ENCODE data around the gene DAB1.

The DAB1 gene

DNA sequence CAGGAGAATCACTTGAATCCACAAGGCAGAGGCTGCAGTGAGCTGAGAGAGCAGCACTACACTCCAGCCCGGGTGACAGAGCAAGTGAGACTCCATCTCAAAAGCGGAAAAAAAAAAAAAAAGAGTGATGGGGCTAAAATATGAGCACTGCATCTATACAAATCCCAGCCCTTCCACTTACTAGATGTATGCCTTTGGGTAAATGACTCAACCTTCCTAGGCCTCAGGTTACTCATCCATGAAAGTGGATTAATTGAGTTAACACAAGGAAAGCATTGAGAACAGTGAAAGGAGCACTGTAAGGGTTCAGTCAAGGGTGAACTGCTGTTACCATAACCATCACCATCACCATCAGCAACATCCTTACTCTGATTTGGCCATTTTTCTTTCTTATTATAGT, 231.6 kb downstream of the DAB1 start:
- Histone ChIP-seq H3K27me3 (ENCODE audit: insufficient read depth, poor library complexity, severe bottlenecking) (no peaks in the 10 kb centered on the region), H3K36me3 (ENCODE audit: low read depth) (no peaks in the 10 kb centered on the region), H3K4me3 (ENCODE audit: severe bottlenecking) (no peak overlapping the region), H3K9me3 (ENCODE audit: severe bottlenecking) (no peaks in the 10 kb centered on the region), H3K27ac (ENCODE audit: poor library complexity, severe bottlenecking) (no peak overlapping the region), H3K4me1 (ENCODE audit: insufficient read depth, poor library complexity, severe bottlenecking) (no peaks in the 10 kb centered on the region)
- TF ChIP-seq, protein P1, sequence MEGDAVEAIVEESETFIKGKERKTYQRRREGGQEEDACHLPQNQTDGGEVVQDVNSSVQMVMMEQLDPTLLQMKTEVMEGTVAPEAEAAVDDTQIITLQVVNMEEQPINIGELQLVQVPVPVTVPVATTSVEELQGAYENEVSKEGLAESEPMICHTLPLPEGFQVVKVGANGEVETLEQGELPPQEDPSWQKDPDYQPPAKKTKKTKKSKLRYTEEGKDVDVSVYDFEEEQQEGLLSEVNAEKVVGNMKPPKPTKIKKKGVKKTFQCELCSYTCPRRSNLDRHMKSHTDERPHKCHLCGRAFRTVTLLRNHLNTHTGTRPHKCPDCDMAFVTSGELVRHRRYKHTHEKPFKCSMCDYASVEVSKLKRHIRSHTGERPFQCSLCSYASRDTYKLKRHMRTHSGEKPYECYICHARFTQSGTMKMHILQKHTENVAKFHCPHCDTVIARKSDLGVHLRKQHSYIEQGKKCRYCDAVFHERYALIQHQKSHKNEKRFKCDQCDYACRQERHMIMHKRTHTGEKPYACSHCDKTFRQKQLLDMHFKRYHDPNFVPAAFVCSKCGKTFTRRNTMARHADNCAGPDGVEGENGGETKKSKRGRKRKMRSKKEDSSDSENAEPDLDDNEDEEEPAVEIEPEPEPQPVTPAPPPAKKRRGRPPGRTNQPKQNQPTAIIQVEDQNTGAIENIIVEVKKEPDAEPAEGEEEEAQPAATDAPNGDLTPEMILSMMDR (IDR thresholded peaks at IDR 0.05; ENCODE audit: poor library complexity, severe bottlenecking), result no peak
- DNase-seq (ENCODE audit: low spot score) (no peak), ATAC-seq (ENCODE audit: low read depth) (no peak)

DNA sequence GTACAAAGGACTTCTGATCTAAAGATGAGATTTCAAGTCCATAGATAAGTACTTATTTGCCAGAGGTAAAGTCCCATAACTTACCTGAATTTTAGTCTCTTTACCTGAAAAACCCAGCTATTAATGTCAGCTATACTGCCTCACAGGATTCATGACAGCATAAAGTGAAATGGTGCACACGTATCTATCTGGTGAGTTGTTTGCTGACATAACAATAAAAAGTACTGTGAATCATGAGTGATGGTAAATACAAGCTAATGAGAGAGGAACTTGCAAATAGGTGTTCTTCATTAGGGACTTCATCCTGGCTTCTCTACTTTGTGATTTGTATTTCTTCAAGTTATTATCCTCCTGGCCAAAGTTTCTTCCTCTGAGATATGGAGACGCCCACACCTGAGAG, 233.0 kb downstream of the DAB1 start:
- DNase-seq (ENCODE audit: low spot score), result no peak
- no peaks in the 10 kb centered on the region for H3K4me1 ChIP-seq (ENCODE audit: insufficient read depth, poor library complexity, severe bottlenecking)
- H3K27me3 ChIP-seq (ENCODE audit: insufficient read depth, poor library complexity, severe bottlenecking), result no peaks in the 10 kb centered on the region
- no peaks in the 10 kb centered on the region for H3K36me3 ChIP-seq (ENCODE audit: low read depth)
- no peak overlapping the region for H3K27ac ChIP-seq (ENCODE audit: poor library complexity, severe bottlenecking)
- H3K4me3 ChIP-seq (ENCODE audit: severe bottlenecking), result no peak overlapping the region
- ATAC-seq (ENCODE audit: low read depth), result no peak
- no peaks in the 10 kb centered on the region for H3K9me3 ChIP-seq (ENCODE audit: severe bottlenecking)
- TF ChIP-seq, protein P1 (IDR thresholded peaks at IDR 0.05; ENCODE audit: poor library complexity, severe bottlenecking), result no peak

DNA sequence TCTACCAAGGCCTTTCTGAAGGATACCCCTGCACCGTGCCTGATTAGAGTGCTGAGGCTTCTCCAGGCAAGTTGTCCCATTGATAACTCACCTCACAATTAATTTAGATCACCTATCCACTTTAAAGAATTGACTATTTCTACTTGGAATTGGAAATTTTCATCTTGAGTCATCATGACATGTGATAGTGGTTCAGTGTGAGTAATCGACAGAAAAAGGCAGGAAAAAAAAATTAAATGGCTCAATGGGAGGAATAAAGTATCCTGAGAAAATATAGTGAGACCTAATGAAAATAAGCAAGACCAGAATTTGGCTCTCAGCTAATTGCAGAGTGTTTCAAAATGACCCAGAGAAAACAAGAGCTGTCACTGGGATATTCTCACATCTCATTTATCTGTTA, 235.7 kb downstream of the DAB1 start:
- TF ChIP-seq, protein P1 (IDR thresholded peaks at IDR 0.05; ENCODE audit: poor library complexity, severe bottlenecking), result no peak
- DNase-seq (ENCODE audit: low spot score), result no peak

DNA sequence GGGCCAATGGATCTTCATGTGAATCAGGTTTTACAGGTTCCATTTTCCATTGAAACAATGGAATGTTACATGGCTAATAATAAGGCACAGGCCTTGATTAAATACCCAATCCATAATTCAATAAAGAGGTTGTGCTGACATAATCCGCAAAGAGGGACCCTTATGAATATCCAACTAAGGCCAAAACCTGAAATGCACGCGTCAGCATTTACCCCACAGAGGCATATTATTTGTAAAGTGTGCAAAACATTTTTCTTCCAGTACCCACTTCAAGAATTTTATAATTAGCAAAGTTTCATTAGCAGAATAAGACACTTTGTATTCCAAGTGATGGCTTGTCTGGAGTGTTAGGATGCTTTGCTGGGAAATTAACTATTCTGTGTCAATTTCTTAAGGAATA, 237.4 kb downstream of the DAB1 start:
- Histone ChIP-seq H3K27ac (ENCODE audit: poor library complexity, severe bottlenecking) (no peak overlapping the region), H3K4me3 (ENCODE audit: severe bottlenecking) (no peak overlapping the region), H3K27me3 (ENCODE audit: insufficient read depth, poor library complexity, severe bottlenecking) (no peaks in the 10 kb centered on the region), H3K9me3 (ENCODE audit: severe bottlenecking) (no peaks in the 10 kb centered on the region), H3K36me3 (ENCODE audit: low read depth) (no peaks in the 10 kb centered on the region), H3K4me1 (ENCODE audit: insufficient read depth, poor library complexity, severe bottlenecking) (no peaks in the 10 kb centered on the region)
- TF ChIP-seq, protein P1 (IDR thresholded peaks at IDR 0.05; ENCODE audit: poor library complexity, severe bottlenecking), result no peak
- ATAC-seq (ENCODE audit: low read depth), result no peak
- no peak for DNase-seq (ENCODE audit: low spot score)

More for the DNA sequence above, 235.7 kb downstream of the DAB1 start:
- H3K4me1 ChIP-seq (ENCODE audit: insufficient read depth, poor library complexity, severe bottlenecking), result no peaks in the 10 kb centered on the region
- H3K27me3 ChIP-seq (ENCODE audit: insufficient read depth, poor library complexity, severe bottlenecking), result no peaks in the 10 kb centered on the region
- no peak overlapping the region for H3K27ac ChIP-seq (ENCODE audit: poor library complexity, severe bottlenecking)
- H3K9me3 ChIP-seq (ENCODE audit: severe bottlenecking), result no peaks in the 10 kb centered on the region
- no peak for ATAC-seq (ENCODE audit: low read depth)
- no peak overlapping the region for H3K4me3 ChIP-seq (ENCODE audit: severe bottlenecking)
- H3K36me3 ChIP-seq (ENCODE audit: low read depth), result no peaks in the 10 kb centered on the region

DNA sequence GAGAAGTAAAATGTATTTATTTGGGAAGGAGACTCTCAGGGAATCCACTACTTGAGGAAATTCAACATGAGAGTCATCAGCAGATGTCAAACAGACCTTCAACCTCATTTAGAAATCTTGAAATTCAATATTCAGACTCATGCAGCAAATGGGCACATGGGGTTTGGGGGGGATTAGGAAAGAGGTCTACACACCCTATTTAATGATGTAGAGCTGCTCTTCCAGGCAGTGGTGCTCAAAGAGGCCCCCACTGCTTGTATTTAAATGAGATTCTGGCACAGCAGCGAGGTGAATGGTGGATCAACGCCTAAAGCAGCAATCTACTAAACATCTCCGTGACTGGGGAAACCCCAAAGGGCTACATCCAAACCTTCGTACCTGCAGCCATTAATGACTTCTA, 244.9 kb downstream of the DAB1 start:
- DNase-seq (ENCODE audit: low spot score), result no peak

More for the DNA sequence above, 244.9 kb downstream of the DAB1 start:
- no peaks in the 10 kb centered on the region for H3K36me3 ChIP-seq (ENCODE audit: low read depth)
- H3K27ac ChIP-seq (ENCODE audit: poor library complexity, severe bottlenecking), result no peak overlapping the region
- no peak overlapping the region for H3K4me3 ChIP-seq (ENCODE audit: severe bottlenecking)
- no peaks in the 10 kb centered on the region for H3K27me3 ChIP-seq (ENCODE audit: insufficient read depth, poor library complexity, severe bottlenecking)
- no peaks in the 10 kb centered on the region for H3K4me1 ChIP-seq (ENCODE audit: insufficient read depth, poor library complexity, severe bottlenecking)
- TF ChIP-seq, protein P1 (IDR thresholded peaks at IDR 0.05; ENCODE audit: poor library complexity, severe bottlenecking), result no peak
- H3K9me3 ChIP-seq (ENCODE audit: severe bottlenecking), result no peaks in the 10 kb centered on the region
- ATAC-seq (ENCODE audit: low read depth), result no peak
